B cell (primary cell): ENCODE measurements around the gene CCDC85A.

Source experiments
- CTCF ChIP-seq: fragments of 200-600 bp; IDR thresholded peaks from one replicate; pipeline ENCODE4 v1.8.0; 2022; ENCODE audit warnings: antibody characterized with exemption, mild to moderate bottlenecking
- EZH2 ChIP-seq: IDR thresholded peaks from 2 replicates; pipeline ENCODE4 v1.6.1; 2012; ENCODE audit warnings: borderline replicate concordance, low read depth, mild to moderate bottlenecking, moderate library complexity, low read length; ENCODE audit not compliant: insufficient read depth, poor library complexity, severe bottlenecking

GRCh38 chr2:56285224-56285623, 101.4 kb downstream of the CCDC85A start:
- TF ChIP-seq CTCF, result no peak
- no peak for TF ChIP-seq EZH2
